Neuronal stem cell (in vitro differentiated cells): ENCODE measurements around the gene TTC29.
A peak's percentile ranks its signal among the peaks of the same experiment; 100 is the strongest.

ENCODE experiments used
- DNase-seq: peaks from one replicate; pipeline ENCODE4 v3.0.0-alpha.2; 2013; ENCODE audit warnings: low spot score
- H2AFZ ChIP-seq: one replicate; pipeline ENCODE4 v1.6.1; 2013; ENCODE audit warnings: mild to moderate bottlenecking, low read length, inconsistent platforms
- H2AK5ac ChIP-seq: 2 replicates; pipeline ENCODE4 v1.6.1; 2013; ENCODE audit warnings: low read depth, mild to moderate bottlenecking, inconsistent platforms, low read length, moderate library complexity, mixed read lengths
- H2BK120ac ChIP-seq: 2 replicates; pipeline ENCODE4 v1.6.1; 2013; ENCODE audit warnings: low read depth, mild to moderate bottlenecking, inconsistent platforms, low read length, moderate library complexity, mixed read lengths
- H2BK12ac ChIP-seq: one replicate; pipeline ENCODE4 v1.6.1; 2013; ENCODE audit warnings: low read length, inconsistent platforms
- H2BK15ac ChIP-seq: 2 replicates; pipeline ENCODE4 v1.6.1; 2013; ENCODE audit warnings: mild to moderate bottlenecking, low read length, inconsistent platforms, mixed read lengths
- H2BK5ac ChIP-seq: one replicate; pipeline ENCODE4 v1.6.1; 2013; ENCODE audit warnings: inconsistent platforms, mild to moderate bottlenecking, low read length, moderate library complexity
- H3K14ac ChIP-seq: one replicate; pipeline ENCODE4 v1.6.1; 2013; ENCODE audit warnings: low read length, inconsistent platforms
- H3K18ac ChIP-seq: 2 replicates; pipeline ENCODE4 v1.6.1; 2013; ENCODE audit warnings: low read length, inconsistent platforms
- H3K23ac ChIP-seq: 2 replicates; pipeline ENCODE4 v1.6.1; 2013; ENCODE audit warnings: low read depth, mild to moderate bottlenecking, mixed read lengths, low read length, inconsistent platforms; ENCODE audit not compliant: poor library complexity
- H3K27ac ChIP-seq: replicated peaks from 3 replicates; pipeline ENCODE4 v1.5.1; 2013; ENCODE audit warnings: low read length, inconsistent platforms
- H3K27me3 ChIP-seq, 3 experiments: 2 replicates each; pipeline ENCODE4 v1.6.1; 2013; ENCODE audit warnings: low read length in 3 of 3, mild to moderate bottlenecking in 2 of 3, inconsistent platforms in 1 of 3, low read depth in 1 of 3, mixed read lengths in 1 of 3, moderate library complexity in 1 of 3; ENCODE audit not compliant: control insufficient read depth in 3 of 3, insufficient read depth in 3 of 3
- H3K36me3 ChIP-seq, 2 donors: replicated peaks in 1 of 2; 2 replicates each; pipeline ENCODE4 v1.6.1; 2013; ENCODE audit warnings: low read length in 2 of 2; ENCODE audit not compliant: control insufficient read depth in 2 of 2, insufficient read depth in 2 of 2
- H3K4ac ChIP-seq: 2 replicates; pipeline ENCODE4 v1.6.1; 2013; ENCODE audit warnings: inconsistent platforms, mild to moderate bottlenecking, low read length, moderate library complexity
- H3K4me1 ChIP-seq, 2 donors: 1 replicate in 1 of 2; 2 replicates in 1 of 2; pipeline ENCODE4 v1.6.1; 2013; ENCODE audit warnings: low read length in 2 of 2, low read depth in 1 of 2; ENCODE audit not compliant: control insufficient read depth in 2 of 2, insufficient read depth in 1 of 2
- H3K4me2 ChIP-seq: one replicate; pipeline ENCODE4 v1.6.1; 2013; ENCODE audit warnings: mild to moderate bottlenecking, low read length, inconsistent platforms; ENCODE audit not compliant: insufficient read depth, poor library complexity, severe bottlenecking
- H3K4me3 ChIP-seq, 2 donors: 2 replicates each; pipeline ENCODE4 v1.5.1; 2013; ENCODE audit warnings: low read length in 2 of 2, mild to moderate bottlenecking in 2 of 2, inconsistent platforms in 1 of 2, moderate library complexity in 1 of 2
- H3K79me1 ChIP-seq: one replicate; pipeline ENCODE4 v1.6.1; 2013; ENCODE audit warnings: low read depth, mild to moderate bottlenecking, inconsistent platforms, low read length, moderate library complexity
- H3K9ac ChIP-seq: one replicate; pipeline ENCODE4 v1.6.1; 2013; ENCODE audit warnings: mild to moderate bottlenecking, low read depth, low read length, inconsistent platforms; ENCODE audit not compliant: poor library complexity
- H3K9me3 ChIP-seq, 2 donors: replicated peaks in 1 of 2; 2 replicates each; pipeline versions ENCODE3 to v1.6.1; 2013; ENCODE audit warnings: low read length in 2 of 2, mild to moderate bottlenecking in 2 of 2, inconsistent platforms in 1 of 2, low read depth in 1 of 2, mixed read lengths in 1 of 2, moderate library complexity in 1 of 2; ENCODE audit not compliant: control insufficient read depth in 2 of 2, insufficient read depth in 1 of 2
- H4K8ac ChIP-seq: one replicate; pipeline ENCODE4 v1.6.1; 2013; ENCODE audit warnings: low read depth, mild to moderate bottlenecking, inconsistent platforms, low read length, moderate library complexity
- H4K91ac ChIP-seq: one replicate; pipeline ENCODE4 v1.6.1; 2013; ENCODE audit warnings: low read length, low read depth, mild to moderate bottlenecking, inconsistent platforms; ENCODE audit not compliant: poor library complexity
- WGBS, 2 donors: extraction: QIAGEN DNeasy Blood & Tissue Kit; methylation state at CpG; one replicate each; pipeline ENCODE4 v1.1.7; 2013; ENCODE audit warnings: missing lambda C conversion rate in 2 of 2, mixed read lengths in 1 of 2; ENCODE audit not compliant: insufficient read length in 2 of 2, insufficient replicate concordance in 1 of 2; ENCODE audit errors: extremely low coverage in 2 of 2; 5-methylcytosine and 5-hydroxymethylcytosine counted together

The TTC29 gene

GRCh38 chr4:146890301-146890700 lies 55.4 kb downstream of the TTC29 start:
- H4K91ac ChIP-seq = no peak overlapping the region
- no peak for DNase-seq
- H3K4me2 ChIP-seq = no peak overlapping the region
- WGBS, 2 donors = no CpG with 5 or more reads among the region's 3 CpGs
- H2AFZ ChIP-seq = no peak overlapping the region
- H3K36me3 ChIP-seq = no peaks in the 10 kb centered on the region
- H3K23ac ChIP-seq = no peak overlapping the region
- no peak overlapping the region for H3K9ac ChIP-seq
- H3K18ac ChIP-seq = no peak overlapping the region
- no peak overlapping the region for H3K27ac ChIP-seq
- no peak overlapping the region for H3K14ac ChIP-seq
- H2AK5ac ChIP-seq = no peak overlapping the region
- H3K4me1 ChIP-seq = no peaks in the 10 kb centered on the region
- H4K8ac ChIP-seq = no peak overlapping the region
- no peaks in the 10 kb centered on the region for H3K79me1 ChIP-seq
- H2BK120ac ChIP-seq = no peak overlapping the region
- H3K4me3 ChIP-seq = no peak overlapping the region
- no peaks in the 10 kb centered on the region for H3K27me3 ChIP-seq
- no peak overlapping the region for H2BK12ac ChIP-seq
- H2BK15ac ChIP-seq = no peak overlapping the region
- H3K4ac ChIP-seq = no peak overlapping the region
- H3K9me3 ChIP-seq = peaks cover 0 to 3% of the 10 kb centered on the region in 2 donors
- H2BK5ac ChIP-seq = no peak overlapping the region

GRCh38 chr4:146883070-146883469 lies 62.6 kb downstream of the TTC29 start:
- no peak overlapping the region for H3K4me3 ChIP-seq
- H3K79me1 ChIP-seq = no peaks in the 10 kb centered on the region
- no peak overlapping the region for H4K8ac ChIP-seq
- no peak overlapping the region for H3K9ac ChIP-seq
- no peak overlapping the region for H3K14ac ChIP-seq
- H3K4me1 ChIP-seq = peaks cover 0 to 4% of the 10 kb centered on the region in 2 donors
- peaks cover 0 to 3% of the 10 kb centered on the region in 2 donors for H3K9me3 ChIP-seq
- H2BK15ac ChIP-seq = no peak overlapping the region
- no peak overlapping the region for H4K91ac ChIP-seq
- no peaks in the 10 kb centered on the region for H3K27me3 ChIP-seq
- H3K4ac ChIP-seq = no peak overlapping the region
- no peak overlapping the region for H2BK5ac ChIP-seq
- no peaks in the 10 kb centered on the region for H3K36me3 ChIP-seq
- H2BK12ac ChIP-seq = no peak overlapping the region
- no peak overlapping the region for H3K18ac ChIP-seq
- H3K27ac ChIP-seq = no peak overlapping the region
- WGBS, 2 donors = no CpG with 5 or more reads among the region's 3 CpGs
- H2BK120ac ChIP-seq = no peak overlapping the region
- no peak overlapping the region for H3K4me2 ChIP-seq
- no peak overlapping the region for H3K23ac ChIP-seq
- no peak overlapping the region for H2AK5ac ChIP-seq
- DNase-seq = no peak
- H2AFZ ChIP-seq = no peak overlapping the region

DNA sequence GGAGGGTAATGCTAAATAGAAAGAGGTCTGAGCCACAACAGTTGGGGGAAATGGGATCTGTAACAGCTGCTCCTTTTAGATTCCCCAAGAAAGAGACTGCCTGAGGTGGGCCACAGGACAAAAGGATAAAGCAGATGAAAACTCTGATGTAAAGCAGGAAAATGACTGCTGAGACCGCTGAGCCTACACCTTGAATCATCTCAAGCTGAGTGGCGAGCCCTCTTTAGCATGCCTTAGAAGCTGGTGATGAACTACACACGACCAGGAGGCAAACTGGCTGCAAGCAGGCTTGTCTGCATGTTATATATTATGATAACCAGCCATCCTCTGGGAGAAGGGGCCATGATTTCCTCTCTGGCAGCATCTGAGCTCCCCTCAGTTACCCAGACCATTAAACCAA lies 88.4 kb downstream of the TTC29 start:
- Histone ChIP-seq H3K9ac (no peak overlapping the region), H2AFZ (no peak overlapping the region), H3K14ac (no peak overlapping the region), H2BK5ac (no peak overlapping the region), H3K4me3 (peak overlapping the region in 1 of 2 donors; percentile 20), H2BK12ac (no peak overlapping the region), H3K23ac (no peak overlapping the region), H3K79me1 (no peaks in the 10 kb centered on the region), H3K27ac (no peak overlapping the region), H3K36me3 (no peaks in the 10 kb centered on the region), H4K8ac (no peak overlapping the region), H3K4me2 (no peak overlapping the region), H4K91ac (no peak overlapping the region), H2AK5ac (no peak overlapping the region), H3K18ac (no peak overlapping the region), H2BK120ac (no peak overlapping the region), H2BK15ac (no peak overlapping the region), H3K4ac (no peak overlapping the region), H3K9me3 (no peaks in the 10 kb centered on the region), H3K27me3 (no peaks in the 10 kb centered on the region), H3K4me1 (peaks cover 0 to 2% of the 10 kb centered on the region in 2 donors)
- no CpG with 5 or more reads among the region's 3 CpGs for WGBS, 2 donors
- DNase-seq = no peak

- Histone ChIP-seq H3K27ac (no peak overlapping the region), H2BK120ac (no peak overlapping the region), H2BK5ac (no peak overlapping the region), H3K14ac (no peak overlapping the region), H3K18ac (no peak overlapping the region), H3K27me3 (no peaks in the 10 kb centered on the region), H3K9me3 (no peaks in the 10 kb centered on the region), H3K9ac (no peak overlapping the region), H2BK12ac (no peak overlapping the region), H3K36me3 (no peaks in the 10 kb centered on the region), H3K79me1 (no peaks in the 10 kb centered on the region), H2AFZ (no peak overlapping the region), H2BK15ac (no peak overlapping the region), H4K8ac (no peak overlapping the region), H3K23ac (no peak overlapping the region), H3K4ac (no peak overlapping the region), H2AK5ac (no peak overlapping the region), H4K91ac (no peak overlapping the region), H3K4me2 (no peak overlapping the region), H3K4me3 (no peak overlapping the region), H3K4me1 (peaks cover 0 to 2% of the 10 kb centered on the region in 2 donors)
- DNase-seq = no peak
- WGBS, 2 donors = no CpG with 5 or more reads among the region's 4 CpGs
These were observed 89.9 kb downstream of the TTC29 start for GRCh38 chr4:146855761-146856160.
